ENCODE data around the gene SERPINA10. TPM values are rescaled to one million over a fixed set of nuclear protein-coding genes. Genes with fewer than 3 reads are reported as not detected.

SERPINA10 gene
- polyA plus RNA-seq (2013, experiment 1 of 2), result not detected
- polyA plus RNA-seq (2013, experiment 2 of 2), result not detected

DNA sequence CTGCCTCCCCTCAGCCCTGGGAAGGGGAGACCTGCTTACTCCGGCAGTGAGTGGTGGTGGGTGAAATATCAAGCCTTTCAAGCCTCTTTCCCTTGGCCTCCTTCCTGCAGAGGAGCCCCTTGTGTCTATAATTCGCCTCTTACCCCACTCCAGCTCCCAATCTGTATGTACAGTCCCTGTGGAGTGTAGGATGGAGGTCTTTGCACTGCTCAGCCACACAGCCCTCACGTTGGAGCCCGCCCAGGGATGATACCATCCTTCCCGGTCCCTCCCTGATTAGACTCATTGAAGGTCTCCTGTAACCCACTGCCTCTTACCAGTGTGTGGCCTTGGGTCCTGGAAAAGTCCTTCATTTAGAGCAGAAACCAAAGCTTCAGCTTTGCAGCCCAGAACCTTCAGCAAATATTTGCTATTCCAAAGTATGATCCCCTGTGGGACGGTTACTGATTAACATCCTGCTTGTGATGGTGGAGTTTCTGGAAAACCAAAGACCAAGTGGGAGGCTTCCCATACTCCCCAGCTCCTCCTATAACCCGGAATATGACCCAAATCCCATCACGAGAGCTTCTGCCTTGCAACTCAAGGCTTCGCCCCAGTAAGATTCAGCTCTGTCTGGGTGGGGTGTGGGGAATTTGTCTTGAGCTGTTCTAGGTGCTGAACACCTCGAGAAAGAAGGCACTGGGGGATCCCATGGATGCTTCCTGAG lies at the start of gene SERPINA10:
TSS of gene SERPINA10 (minus strand) at position 397 of the 706 bp plus-strand sequence. CDS start 2,675 bp downstream, outside the sequence.
- H3K4me3 ChIP-seq (ENCODE audit: low read length), result no peak within 1 kb of the TSS
- no peaks in the 10 kb centered on the region for H3K36me3 ChIP-seq (ENCODE audit: insufficient read depth, low read length)
- H3K9ac ChIP-seq (ENCODE audit: low read depth, low read length), result no peak within 1 kb of the TSS
- WGBS, result 87% methylated on average over 8 of the region's 10 CpGs
- H3K9me3 ChIP-seq (ENCODE audit: insufficient read depth, low read depth, low read length), result no peaks in the 10 kb centered on the region
- H3K4me1 ChIP-seq (ENCODE audit: insufficient read depth, low read length), result no peaks in the 10 kb centered on the region
- H3K27ac ChIP-seq (ENCODE audit: low read depth, low read length), result no peak within 1 kb of the TSS
- no peaks in the 10 kb centered on the region for H3K27me3 ChIP-seq (ENCODE audit: insufficient read depth, low read length)

- H3K27ac ChIP-seq (ENCODE audit: low read depth, low read length), result no peak overlapping the region
- H3K36me3 ChIP-seq (ENCODE audit: insufficient read depth, low read length), result no peaks in the 10 kb centered on the region
- WGBS, result 60% methylated on average over 2 of the region's 2 CpGs
Observed at GRCh38 chr14:94342334-94342934, 49.4 kb upstream of the SERPINA10 start.

DNA sequence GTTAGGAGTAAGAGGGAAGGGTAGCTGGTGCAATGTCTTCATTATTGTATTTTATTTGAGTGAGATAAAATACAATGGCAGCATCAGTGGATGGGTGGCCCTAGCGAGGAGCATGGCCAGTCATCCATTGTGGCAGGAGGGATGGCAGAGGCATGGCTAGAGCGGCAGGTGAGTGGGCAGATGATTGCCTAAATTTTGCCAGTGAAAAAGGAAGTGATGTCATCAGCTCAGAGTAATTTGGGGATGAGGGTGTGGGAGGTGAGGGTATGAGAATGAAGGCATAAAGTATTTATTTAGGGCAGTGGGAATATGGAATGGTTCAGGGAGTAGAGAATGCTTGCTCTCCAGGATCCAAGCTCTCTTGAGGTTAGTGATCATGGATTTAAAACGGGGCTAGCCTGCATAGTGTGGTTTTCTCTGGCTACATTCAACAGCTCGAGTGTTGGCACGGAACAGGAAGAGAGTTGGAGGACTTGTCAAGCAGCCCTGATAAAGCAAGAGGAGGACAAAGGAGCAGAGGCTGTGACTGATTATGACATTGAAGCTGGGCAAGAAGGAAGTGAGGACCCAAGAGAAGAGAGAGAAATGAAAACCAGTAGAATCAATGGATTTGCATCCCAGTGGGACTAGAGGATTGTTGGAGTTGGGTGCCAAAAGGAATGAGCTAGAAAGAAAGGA lies 48.7 kb upstream of the SERPINA10 start:
- H3K9ac ChIP-seq (ENCODE audit: low read depth, low read length), result no peak overlapping the region
- WGBS, result 89% methylated on average over 5 of the region's 5 CpGs
- no peaks in the 10 kb centered on the region for H3K4me1 ChIP-seq (ENCODE audit: insufficient read depth, low read length)
- no peaks in the 10 kb centered on the region; the same call in 1 of the 2 replicates for H3K9me3 ChIP-seq (ENCODE audit: insufficient read depth, low read depth, low read length)
- H3K4me3 ChIP-seq (ENCODE audit: low read length), result no peak overlapping the region
- H3K36me3 ChIP-seq (ENCODE audit: insufficient read depth, low read length), result no peaks in the 10 kb centered on the region
- H3K27me3 ChIP-seq (ENCODE audit: insufficient read depth, low read length), result no peaks in the 10 kb centered on the region
- H3K27ac ChIP-seq (ENCODE audit: low read depth, low read length), result no peak overlapping the region

More at GRCh38 chr14:94342334-94342934, 49.4 kb upstream of the SERPINA10 start:
- no peaks in the 10 kb centered on the region for H3K4me1 ChIP-seq (ENCODE audit: insufficient read depth, low read length)
- H3K9me3 ChIP-seq (ENCODE audit: insufficient read depth, low read depth, low read length), result no peaks in the 10 kb centered on the region; the same call in 1 of the 2 replicates
- H3K4me3 ChIP-seq (ENCODE audit: low read length), result no peak overlapping the region
- H3K27me3 ChIP-seq (ENCODE audit: insufficient read depth, low read length), result no peaks in the 10 kb centered on the region
- H3K9ac ChIP-seq (ENCODE audit: low read depth, low read length), result no peak overlapping the region

DNA sequence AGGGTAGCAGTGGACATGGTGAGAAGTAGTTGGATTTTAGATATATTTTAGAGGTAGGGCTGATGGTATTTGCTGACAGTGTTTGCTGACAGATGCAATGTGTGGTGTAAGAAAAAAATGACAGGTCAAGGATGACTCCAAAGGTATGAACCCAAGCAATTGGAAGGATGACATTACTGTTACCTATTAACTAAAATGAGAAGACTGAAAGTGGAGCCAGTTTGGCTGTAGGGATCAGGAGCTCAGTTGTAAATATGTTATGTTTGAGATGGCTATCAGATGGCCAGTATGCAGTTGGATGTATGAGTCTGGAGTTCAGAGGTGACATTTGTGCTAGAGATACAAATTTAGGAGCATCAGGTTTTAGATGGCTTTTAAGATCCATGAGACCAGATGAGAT lies 47.5 kb upstream of the SERPINA10 start:
- Histone ChIP-seq H3K36me3 (ENCODE audit: insufficient read depth, low read length) (no peaks in the 10 kb centered on the region), H3K4me1 (ENCODE audit: insufficient read depth, low read length) (no peaks in the 10 kb centered on the region), H3K9me3 (ENCODE audit: insufficient read depth, low read depth, low read length) (no peaks in the 10 kb centered on the region; the same call in 1 of the 2 replicates), H3K27ac (ENCODE audit: low read depth, low read length) (no peak overlapping the region), H3K27me3 (ENCODE audit: insufficient read depth, low read length) (no peaks in the 10 kb centered on the region), H3K9ac (ENCODE audit: low read depth, low read length) (no peak overlapping the region), H3K4me3 (ENCODE audit: low read length) (no peak overlapping the region)

DNA sequence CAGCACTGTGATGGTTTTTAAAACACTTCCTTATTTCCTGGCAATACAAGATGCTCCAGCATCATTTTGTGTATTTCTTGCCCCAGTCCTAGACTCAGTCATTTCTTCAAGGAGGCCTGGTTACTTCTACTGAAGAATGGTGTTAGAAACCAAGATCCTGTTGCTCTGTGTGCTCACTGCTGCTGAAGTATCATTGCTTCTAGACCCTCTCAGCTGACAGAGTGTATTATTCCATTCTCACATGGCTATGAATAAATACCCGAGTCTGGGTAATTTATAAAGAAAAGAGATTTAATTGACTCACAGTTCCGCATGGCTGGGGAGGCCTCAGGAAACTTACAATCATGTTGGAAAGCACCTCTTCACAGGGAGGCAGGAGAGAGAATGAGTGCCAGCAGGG lies 45.0 kb upstream of the SERPINA10 start:
- no peaks in the 10 kb centered on the region for H3K27me3 ChIP-seq (ENCODE audit: insufficient read depth, low read length)
- H3K36me3 ChIP-seq (ENCODE audit: insufficient read depth, low read length), result no peaks in the 10 kb centered on the region
- H3K4me3 ChIP-seq (ENCODE audit: low read length), result no peak overlapping the region
- H3K9me3 ChIP-seq (ENCODE audit: insufficient read depth, low read depth, low read length), result no peaks in the 10 kb centered on the region; the same call in 1 of the 2 replicates
- H3K4me1 ChIP-seq (ENCODE audit: insufficient read depth, low read length), result no peaks in the 10 kb centered on the region
- H3K27ac ChIP-seq (ENCODE audit: low read depth, low read length), result no peak overlapping the region
- no peak overlapping the region for H3K9ac ChIP-seq (ENCODE audit: low read depth, low read length)
- whole genome bisulfite sequencing, result 87% methylated on average over 2 of the region's 2 CpGs

DNA sequence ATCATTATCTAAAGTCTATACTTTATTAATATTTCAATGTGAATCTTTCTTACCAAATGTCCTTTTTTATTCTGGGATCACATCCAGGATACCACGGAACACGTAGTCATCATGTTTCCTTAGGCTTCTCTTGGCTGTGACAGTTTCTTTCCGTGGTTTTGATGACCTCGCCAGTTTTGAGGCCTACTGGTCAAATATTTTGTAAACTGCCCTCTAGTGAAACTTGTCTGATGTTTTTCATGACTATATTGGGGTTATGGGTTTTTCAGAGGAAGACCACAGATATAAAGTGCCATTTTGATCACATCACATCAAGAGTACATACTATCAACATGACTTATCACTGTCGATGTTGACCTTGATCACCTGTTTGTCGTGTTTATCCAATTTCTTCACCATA lies 44.2 kb upstream of the SERPINA10 start:
- Histone ChIP-seq H3K27ac (ENCODE audit: low read depth, low read length) (no peak overlapping the region), H3K27me3 (ENCODE audit: insufficient read depth, low read length) (no peaks in the 10 kb centered on the region), H3K4me3 (ENCODE audit: low read length) (no peak overlapping the region), H3K4me1 (ENCODE audit: insufficient read depth, low read length) (no peaks in the 10 kb centered on the region), H3K36me3 (ENCODE audit: insufficient read depth, low read length) (no peaks in the 10 kb centered on the region), H3K9me3 (ENCODE audit: insufficient read depth, low read depth, low read length) (no peaks in the 10 kb centered on the region; the same call in 1 of the 2 replicates), H3K9ac (ENCODE audit: low read depth, low read length) (no peak overlapping the region)
- 95% methylated on average over 6 of the region's 6 CpGs for WGBS

- no peak overlapping the region for H3K4me3 ChIP-seq (ENCODE audit: low read length)
- H3K9me3 ChIP-seq (ENCODE audit: insufficient read depth, low read depth, low read length), result no peaks in the 10 kb centered on the region; the same call in 1 of the 2 replicates
- no peaks in the 10 kb centered on the region for H3K27me3 ChIP-seq (ENCODE audit: insufficient read depth, low read length)
- H3K9ac ChIP-seq (ENCODE audit: low read depth, low read length), result no peak overlapping the region
- H3K36me3 ChIP-seq (ENCODE audit: insufficient read depth, low read length), result no peaks in the 10 kb centered on the region
- no peaks in the 10 kb centered on the region for H3K4me1 ChIP-seq (ENCODE audit: insufficient read depth, low read length)
- 83% methylated on average over 4 of the region's 4 CpGs for WGBS
- H3K27ac ChIP-seq (ENCODE audit: low read depth, low read length), result no peak overlapping the region
Observed at GRCh38 chr14:94334872-94335271, 41.8 kb upstream of the SERPINA10 start.

GRCh38 chr14:94332587-94332986 lies 39.5 kb upstream of the SERPINA10 start:
- H3K4me3 ChIP-seq (ENCODE audit: low read length), result no peak overlapping the region
- H3K27ac ChIP-seq (ENCODE audit: low read depth, low read length), result no peak overlapping the region
- no peak overlapping the region for H3K9ac ChIP-seq (ENCODE audit: low read depth, low read length)
- H3K27me3 ChIP-seq (ENCODE audit: insufficient read depth, low read length), result no peaks in the 10 kb centered on the region
- H3K4me1 ChIP-seq (ENCODE audit: insufficient read depth, low read length), result no peaks in the 10 kb centered on the region
- no peaks in the 10 kb centered on the region for H3K9me3 ChIP-seq (ENCODE audit: insufficient read depth, low read depth, low read length)
- H3K36me3 ChIP-seq (ENCODE audit: insufficient read depth, low read length), result no peaks in the 10 kb centered on the region

DNA sequence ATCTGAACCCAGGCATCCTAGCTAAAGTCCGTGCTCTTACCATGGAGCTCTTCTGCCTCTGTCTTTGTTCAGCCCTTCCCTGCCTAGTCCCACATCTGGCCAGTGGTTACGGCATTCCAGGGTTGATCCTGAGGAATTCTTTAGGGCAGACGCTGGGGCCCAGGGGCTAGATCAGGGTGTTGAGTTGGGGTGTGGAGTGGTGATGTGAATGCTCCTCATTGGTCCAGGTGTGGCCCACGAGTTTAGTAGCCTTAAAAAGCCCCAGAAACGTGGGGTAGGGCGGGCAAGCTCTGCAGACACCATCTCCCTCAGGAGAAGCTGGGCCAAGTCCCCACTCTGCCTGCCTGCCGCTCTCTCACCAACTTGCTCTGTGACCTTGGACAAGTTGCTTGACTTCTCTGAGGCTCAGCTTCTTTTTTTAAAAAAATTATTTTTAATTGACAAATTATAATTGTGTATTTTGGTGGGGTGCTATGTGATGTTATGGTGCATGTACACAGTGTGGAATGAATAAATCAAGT lies 39.1 kb upstream of the SERPINA10 start:
- Histone ChIP-seq H3K9ac (ENCODE audit: low read depth, low read length) (no peak overlapping the region), H3K36me3 (ENCODE audit: insufficient read depth, low read length) (no peaks in the 10 kb centered on the region), H3K27ac (ENCODE audit: low read depth, low read length) (no peak overlapping the region), H3K4me1 (ENCODE audit: insufficient read depth, low read length) (no peaks in the 10 kb centered on the region), H3K9me3 (ENCODE audit: insufficient read depth, low read depth, low read length) (no peaks in the 10 kb centered on the region), H3K27me3 (ENCODE audit: insufficient read depth, low read length) (no peaks in the 10 kb centered on the region), H3K4me3 (ENCODE audit: low read length) (no peak overlapping the region)
- WGBS, result 91% methylated on average over 7 of the region's 7 CpGs

DNA sequence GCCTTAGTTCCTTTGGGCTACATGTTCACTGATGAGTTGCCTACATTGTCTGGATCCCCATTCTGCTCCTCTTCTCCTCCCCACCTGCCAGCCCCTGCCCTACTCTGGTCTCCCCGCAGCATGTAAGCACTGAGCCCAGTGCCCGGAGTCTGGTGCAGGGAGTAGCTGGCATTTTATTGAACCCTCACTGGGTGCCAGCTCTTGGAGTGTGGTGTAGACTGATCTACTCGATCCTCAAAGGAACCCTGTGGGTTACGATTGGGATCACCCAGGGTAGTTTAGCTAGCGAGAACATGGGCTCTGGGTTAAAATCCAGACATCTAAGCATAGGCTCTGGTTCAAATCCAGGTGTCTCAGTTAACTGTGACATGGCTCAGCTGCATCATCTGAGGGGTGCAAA lies 38.4 kb upstream of the SERPINA10 start:
- no peak overlapping the region for H3K4me3 ChIP-seq (ENCODE audit: low read length)
- no peak overlapping the region for H3K9ac ChIP-seq (ENCODE audit: low read depth, low read length)
- H3K9me3 ChIP-seq (ENCODE audit: insufficient read depth, low read depth, low read length), result no peaks in the 10 kb centered on the region
- 96% methylated on average over 5 of the region's 5 CpGs for WGBS
- no peaks in the 10 kb centered on the region for H3K27me3 ChIP-seq (ENCODE audit: insufficient read depth, low read length)
- H3K4me1 ChIP-seq (ENCODE audit: insufficient read depth, low read length), result no peaks in the 10 kb centered on the region
- H3K36me3 ChIP-seq (ENCODE audit: insufficient read depth, low read length), result no peaks in the 10 kb centered on the region
- no peak overlapping the region for H3K27ac ChIP-seq (ENCODE audit: low read depth, low read length)

GRCh38 chr14:94330857-94331256 lies 37.8 kb upstream of the SERPINA10 start:
- 88% methylated on average over 2 of the region's 2 CpGs for WGBS
- Histone ChIP-seq H3K4me3 (ENCODE audit: low read length) (no peak overlapping the region), H3K9me3 (ENCODE audit: insufficient read depth, low read depth, low read length) (no peaks in the 10 kb centered on the region), H3K9ac (ENCODE audit: low read depth, low read length) (no peak overlapping the region), H3K27me3 (ENCODE audit: insufficient read depth, low read length) (no peaks in the 10 kb centered on the region), H3K36me3 (ENCODE audit: insufficient read depth, low read length) (no peaks in the 10 kb centered on the region), H3K27ac (ENCODE audit: low read depth, low read length) (no peak overlapping the region), H3K4me1 (ENCODE audit: insufficient read depth, low read length) (no peaks in the 10 kb centered on the region)
